Kidney (tissue), 14 donors: ENCODE measurements around the gene GAL3ST1. TPM values are rescaled to one million over a fixed set of nuclear protein-coding genes. Genes with fewer than 3 reads are reported as not detected.
"Not testable (repeated sequence)": the region's sequence is repeated elsewhere in the genome, so short reads cannot be mapped to it uniquely, and the experiment has no call there.

Experiments used
- DNase-seq, 5 donors: peaks; one replicate each; pipeline ENCODE4 v3.0.0-alpha.2; 2013 to 2020
- FAIRE-seq: peaks from 2 replicates; lab custom pipeline; 2012; peaks lifted over from hg19 to GRCh38; lab: Jason Lieb, UNC
- H3K27ac ChIP-seq, 2 donors: one replicate each; pipeline ENCODE4 v1.7.0; 2013; ENCODE audit warnings: low read depth in 2 of 2, low read length in 2 of 2, inconsistent platforms in 1 of 2
- H3K27me3 ChIP-seq: one replicate; pipeline ENCODE4 v1.7.1; 2013; ENCODE audit warnings: low read length, inconsistent platforms; ENCODE audit not compliant: control insufficient read depth, insufficient read depth
- H3K36me3 ChIP-seq, 3 donors: one replicate each; pipeline versions ENCODE4 v1.7.0 to v1.7.1; 2013; ENCODE audit warnings: low read length in 3 of 3, control low read depth in 1 of 3, inconsistent platforms in 1 of 3; ENCODE audit not compliant: insufficient read depth in 3 of 3, control insufficient read depth in 2 of 3
- H3K4me1 ChIP-seq, 3 donors: one replicate each; pipeline versions ENCODE4 v1.7.0 to v1.7.1; 2013; ENCODE audit warnings: low read length in 3 of 3, inconsistent platforms in 1 of 3, low read depth in 1 of 3; ENCODE audit not compliant: control insufficient read depth in 2 of 3, insufficient read depth in 2 of 3
- H3K4me3 ChIP-seq, 3 donors: one replicate each; pipeline versions ENCODE4 v1.7.0 to v1.8.1; 2013; ENCODE audit warnings: low read length in 3 of 3, control low read depth in 1 of 3, inconsistent platforms in 1 of 3
- H3K9ac ChIP-seq, 3 donors: one replicate each; pipeline versions ENCODE4 v1.7.0 to v1.7.1; 2013; ENCODE audit warnings: low read length in 3 of 3, control low read depth in 1 of 3, inconsistent platforms in 1 of 3
- H3K9me3 ChIP-seq, 3 donors: one replicate each; pipeline versions ENCODE4 v1.7.0 to v1.7.1; 2013; ENCODE audit warnings: low read length in 3 of 3, control low read depth in 1 of 3, inconsistent platforms in 1 of 3; ENCODE audit not compliant: control insufficient read depth in 2 of 3, insufficient read depth in 1 of 3
- intact Hi-C: fragments of 100-400 bp; cut with DNase I; formaldehyde crosslinking; loops from one replicate; pipeline ENCODE4 v1.11.1; 2022
- polyA plus RNA-seq: library from polyadenylated mRNA; stranded (reverse); fragments of 350-450 nt; fragmentation: Illumina TruSeq; extraction: RNeasy Lipid Tissue Mini Kit (QIAGEN cat#74804); gene quantifications from one replicate; pipeline ENCODE4 v1.2.3, GENCODE V29; 2014; ENCODE audit warnings: low read depth, low replicate concordance; ENCODE audit not compliant: insufficient read depth
- total RNA-seq: library from RNA; stranded (reverse); fragmentation: NEBNext Ultra II Directional; extraction: Animal tissue kit (Norgen Biotek cat#: 25700); gene quantifications from one replicate; pipeline ENCODE4 v1.2.1, GENCODE V29; 2021
- TF ChIP-seq, protein P1 (sequence below): IDR thresholded peaks from 3 replicates; pipeline ENCODE4 v1.5.1; 2012; ENCODE audit warnings: mild to moderate bottlenecking, moderate library complexity, borderline replicate concordance; ENCODE audit not compliant: insufficient read depth; ENCODE audit errors: extremely low read depth
- donor health status: control.
- donor health status: control.
- donor health status: control.
- donor health status: control.
- donor health status: control.
- donor health status: DM: yes; HTN: yes; CAD: no.
- donor health status: Normal renal cell carcinoma (clear cell type).

GAL3ST1 gene
- total and polyA plus RNA-seq, 2 donors from 2014 or later, result 16.1 to 34.3 TPM

GRCh38 chr22:30562366-30562765 lies 12.1 kb downstream of the GAL3ST1 start:
- no peak for FAIRE-seq
- H3K4me1 ChIP-seq, result peaks cover 0 to 19% (median 13%) of the 10 kb centered on the region in 3 donors
- H3K9me3 ChIP-seq, result no peaks in the 10 kb centered on the region
- DNase-seq, result no peak
- no peak overlapping the region for H3K27ac ChIP-seq
- H3K4me3 ChIP-seq, result no peak overlapping the region
- H3K36me3 ChIP-seq, result no peaks in the 10 kb centered on the region
- TF ChIP-seq, protein P1, sequence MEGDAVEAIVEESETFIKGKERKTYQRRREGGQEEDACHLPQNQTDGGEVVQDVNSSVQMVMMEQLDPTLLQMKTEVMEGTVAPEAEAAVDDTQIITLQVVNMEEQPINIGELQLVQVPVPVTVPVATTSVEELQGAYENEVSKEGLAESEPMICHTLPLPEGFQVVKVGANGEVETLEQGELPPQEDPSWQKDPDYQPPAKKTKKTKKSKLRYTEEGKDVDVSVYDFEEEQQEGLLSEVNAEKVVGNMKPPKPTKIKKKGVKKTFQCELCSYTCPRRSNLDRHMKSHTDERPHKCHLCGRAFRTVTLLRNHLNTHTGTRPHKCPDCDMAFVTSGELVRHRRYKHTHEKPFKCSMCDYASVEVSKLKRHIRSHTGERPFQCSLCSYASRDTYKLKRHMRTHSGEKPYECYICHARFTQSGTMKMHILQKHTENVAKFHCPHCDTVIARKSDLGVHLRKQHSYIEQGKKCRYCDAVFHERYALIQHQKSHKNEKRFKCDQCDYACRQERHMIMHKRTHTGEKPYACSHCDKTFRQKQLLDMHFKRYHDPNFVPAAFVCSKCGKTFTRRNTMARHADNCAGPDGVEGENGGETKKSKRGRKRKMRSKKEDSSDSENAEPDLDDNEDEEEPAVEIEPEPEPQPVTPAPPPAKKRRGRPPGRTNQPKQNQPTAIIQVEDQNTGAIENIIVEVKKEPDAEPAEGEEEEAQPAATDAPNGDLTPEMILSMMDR, result no peak
- intact Hi-C loops, result no loop called here
- no peak overlapping the region for H3K9ac ChIP-seq
- no peaks in the 10 kb centered on the region for H3K27me3 ChIP-seq

GRCh38 chr22:30561402-30562189 lies 12.9 kb downstream of the GAL3ST1 start:
- FAIRE-seq (no peak), DNase-seq (no peak)
- Histone ChIP-seq H3K9ac (no peak overlapping the region), H3K9me3 (no peaks in the 10 kb centered on the region), H3K4me3 (no peak overlapping the region), H3K36me3 (no peaks in the 10 kb centered on the region), H3K4me1 (peaks cover 0 to 19% (median 13%) of the 10 kb centered on the region in 3 donors), H3K27me3 (no peaks in the 10 kb centered on the region), H3K27ac (no peak overlapping the region)
- TF ChIP-seq, protein P1, result no peak
- intact Hi-C loops, result no loop called here

DNA sequence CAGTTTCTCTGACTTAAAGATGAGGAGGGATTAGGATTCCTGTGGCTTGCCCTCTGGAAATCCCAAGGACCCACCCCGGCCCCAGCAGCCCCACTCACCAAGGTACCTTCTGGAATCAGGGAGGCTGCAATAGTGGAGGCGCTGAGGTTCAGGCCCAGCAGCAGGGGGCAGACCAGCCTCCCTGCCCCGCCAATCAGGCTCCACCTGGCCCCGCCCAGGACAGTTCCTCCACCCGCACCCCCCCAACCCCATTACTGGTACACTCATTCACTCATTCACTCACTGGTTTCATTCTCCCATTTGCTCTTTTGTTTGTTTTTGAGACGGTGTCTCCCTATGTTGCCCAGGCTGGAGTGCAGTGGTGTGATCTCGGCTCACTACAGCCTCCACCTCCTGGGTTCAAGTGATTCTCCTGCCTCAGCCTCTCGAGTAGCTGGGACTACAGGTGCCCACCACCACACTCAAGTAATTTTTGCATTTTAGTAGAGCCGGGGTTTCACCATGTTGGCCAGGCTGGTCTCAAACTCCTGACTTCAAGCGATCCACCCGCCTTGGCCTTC lies 13.7 kb downstream of the GAL3ST1 start:
- H3K36me3 ChIP-seq, FAIRE-seq, H3K9me3 ChIP-seq, H3K27me3 ChIP-seq, H3K9ac ChIP-seq, intact Hi-C loops, H3K4me3 ChIP-seq, DNase-seq: not testable (repeated sequence)
- Histone ChIP-seq H3K4me1 (peaks cover 0 to 17% (median 13%) of the 10 kb centered on the region in 3 donors), H3K27ac (peak overlapping the region; percentile 60 to 65)

DNA sequence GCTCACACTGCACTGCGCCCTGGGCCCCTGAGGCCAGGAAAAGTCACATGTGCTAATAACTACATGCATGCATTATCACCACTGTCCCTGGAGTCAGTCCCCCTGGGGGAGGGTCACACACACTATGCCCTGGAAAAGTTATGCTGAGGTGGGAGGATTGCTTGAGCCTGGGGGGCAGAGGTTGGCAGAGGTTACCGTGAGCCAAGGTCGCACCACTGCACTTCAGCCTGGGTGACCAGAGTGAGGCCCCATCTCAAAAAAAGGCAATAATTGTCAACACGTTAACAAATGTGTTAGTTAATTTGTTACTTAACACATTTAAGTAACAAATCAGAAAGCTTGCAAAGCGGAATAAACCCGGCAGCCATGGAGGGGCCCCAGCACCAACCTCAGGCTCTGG lies 14.6 kb downstream of the GAL3ST1 start:
- no peaks in the 10 kb centered on the region for H3K9me3 ChIP-seq
- peak overlapping the region in 1 of 3 donors; percentile 15 for H3K9ac ChIP-seq
- peaks cover 0 to 11% (median 9%) of the 10 kb centered on the region in 3 donors for H3K4me1 ChIP-seq
- no peaks in the 10 kb centered on the region for H3K27me3 ChIP-seq
- peak overlapping the region; percentile 47 to 65 for H3K27ac ChIP-seq
- H3K36me3 ChIP-seq, result no peaks in the 10 kb centered on the region
- intact Hi-C loops, result no loop called here
- DNase-seq (peak in 4 of 5 donors; percentile 43 to 62 (median 56)), FAIRE-seq (no peak)
- TF ChIP-seq, protein P1, result no peak
- peak overlapping the region in 1 of 3 donors; percentile 29 for H3K4me3 ChIP-seq
